ENCODE results near the gene SLC30A1.

The SLC30A1 gene

DNA sequence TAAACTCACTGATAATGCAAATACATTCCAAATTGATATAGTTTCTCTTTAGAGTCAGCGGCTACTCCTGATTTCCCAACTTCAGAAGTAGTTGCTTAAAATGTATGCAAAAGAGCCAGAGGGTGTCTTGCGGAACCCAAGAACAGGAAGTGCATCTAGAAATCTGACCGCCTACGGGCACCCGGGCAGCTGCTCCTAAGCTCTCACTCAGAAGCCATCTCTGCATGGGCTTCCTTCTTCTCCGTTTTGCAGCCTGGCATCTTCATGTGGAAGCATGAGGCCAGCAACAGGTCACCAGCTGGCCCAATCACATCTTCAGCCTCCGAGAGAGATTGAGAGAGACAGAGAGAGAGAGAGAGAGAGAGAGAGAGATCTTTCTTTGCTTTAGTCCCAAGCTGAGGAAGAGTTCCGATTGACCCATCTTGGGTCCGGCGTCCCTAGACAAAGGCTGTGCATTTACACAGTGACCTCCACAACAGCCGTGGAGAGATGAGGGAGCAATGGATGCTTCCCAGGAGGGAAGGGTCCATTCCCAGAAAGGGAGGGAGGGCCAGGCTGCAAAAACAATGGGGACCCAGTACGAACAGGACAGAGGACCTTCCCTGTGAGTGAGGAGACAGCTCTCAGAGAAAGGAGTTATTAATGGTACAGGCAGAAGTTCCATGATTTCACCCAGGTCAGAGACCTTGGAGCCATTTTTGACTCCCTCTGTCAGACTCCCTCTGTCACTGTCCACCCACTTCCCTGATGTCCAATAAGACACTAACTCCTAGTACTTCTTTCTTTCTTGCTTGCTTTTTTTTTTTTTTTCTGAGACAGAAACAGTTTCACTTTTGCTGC, 28.2 kb upstream of the SLC30A1 start:
- DNase-seq: no peak

- no peak for DNase-seq
Measured at GRCh38 chr1:211606332-211606913, 27.5 kb upstream of the SLC30A1 start.

DNA sequence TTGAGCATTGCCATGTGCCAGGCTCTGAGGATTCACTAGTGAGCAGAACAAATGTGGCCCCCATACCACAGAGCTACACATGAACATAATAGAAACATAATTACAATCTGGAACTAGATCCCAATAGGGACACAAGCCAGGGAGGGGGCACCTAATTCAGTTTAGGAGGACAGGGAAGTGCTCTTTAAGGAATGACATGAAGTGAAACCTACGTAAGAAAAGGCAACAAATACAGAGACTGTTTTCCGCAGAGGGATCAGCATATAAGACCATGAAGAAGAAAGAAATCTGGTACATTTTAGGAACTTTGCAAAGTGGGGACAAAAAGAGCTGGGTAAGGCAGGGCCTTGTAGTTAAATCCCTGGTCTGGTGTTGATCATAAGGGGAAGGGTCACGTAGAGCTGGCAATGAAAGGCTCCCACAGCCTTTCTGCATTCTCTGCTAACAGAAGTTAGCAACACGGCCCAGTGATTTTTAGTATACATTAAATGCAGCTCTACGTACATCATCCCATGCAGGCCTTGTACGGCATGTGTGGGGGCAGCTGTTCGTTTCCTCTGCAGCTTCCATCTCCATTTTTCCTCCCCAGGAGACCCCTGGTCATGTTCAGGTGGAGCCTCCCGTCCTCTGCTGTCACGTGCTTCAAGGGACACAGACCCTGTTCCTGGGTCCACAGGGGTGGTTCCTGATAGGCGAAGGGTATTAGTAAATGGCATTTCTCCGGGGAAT, 26.8 kb upstream of the SLC30A1 start:
- no peak for DNase-seq

- no peak for DNase-seq
Measured at GRCh38 chr1:211605034-211605433, 26.1 kb upstream of the SLC30A1 start.

DNA sequence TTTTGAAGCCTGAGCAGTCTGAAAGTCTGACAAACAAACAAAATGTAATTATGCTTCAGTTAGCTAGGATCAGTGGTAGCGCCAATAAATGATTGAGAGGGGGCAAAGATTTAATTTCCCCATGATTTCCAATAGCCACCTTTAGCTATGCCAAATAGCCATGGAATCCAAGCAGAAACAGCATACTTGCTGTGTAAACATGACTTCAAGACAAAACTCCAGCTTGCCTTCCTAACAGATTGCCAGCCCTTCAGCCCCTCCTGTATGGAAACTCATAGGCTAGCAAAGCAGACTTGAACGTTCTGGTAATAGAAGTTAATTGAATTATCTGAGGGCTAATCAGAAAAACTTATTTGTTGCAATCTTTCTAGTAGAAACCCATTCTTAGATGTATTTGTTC, 25.6 kb upstream of the SLC30A1 start:
- no peak for DNase-seq

- no peak for DNase-seq
Measured at GRCh38 chr1:211603713-211604112, 24.8 kb upstream of the SLC30A1 start.

- DNase-seq: no peak
Measured at GRCh38 chr1:211603191-211603701, 24.3 kb upstream of the SLC30A1 start.

DNA sequence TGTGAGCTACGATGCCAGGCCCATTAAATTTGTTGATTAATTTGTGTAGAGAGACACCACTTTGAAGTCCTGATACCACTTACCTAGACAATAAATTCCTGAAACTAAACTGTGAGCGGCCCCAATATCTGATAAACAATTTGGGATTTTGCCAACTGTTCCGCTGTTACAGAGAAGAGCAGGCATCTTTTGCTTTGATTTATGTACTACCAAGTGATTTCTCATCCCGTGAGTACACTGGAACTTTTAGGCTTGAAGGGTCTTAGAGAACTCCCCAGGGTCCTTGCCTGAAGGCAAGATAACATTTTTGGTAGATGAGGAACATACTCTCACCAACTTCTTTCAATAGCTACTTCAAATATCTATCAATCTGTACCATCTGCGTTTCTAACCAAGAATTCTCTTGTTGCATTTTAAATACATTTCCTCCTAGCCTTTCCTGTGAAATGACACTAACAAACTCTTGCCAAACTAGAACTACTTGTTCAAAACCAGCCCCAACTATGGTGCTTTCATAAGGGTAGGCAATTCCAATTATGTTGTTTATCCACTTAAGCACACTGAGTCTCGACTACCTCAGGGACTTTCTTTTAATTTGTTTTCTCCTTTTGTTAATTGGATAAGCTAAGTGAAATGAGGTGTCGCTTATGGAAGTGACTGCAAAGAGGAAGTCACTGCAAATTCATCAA, 23.2 kb upstream of the SLC30A1 start:
- DNase-seq: no peak

GRCh38 chr1:211601159-211601558, 22.2 kb upstream of the SLC30A1 start:
- no peak for DNase-seq

DNA sequence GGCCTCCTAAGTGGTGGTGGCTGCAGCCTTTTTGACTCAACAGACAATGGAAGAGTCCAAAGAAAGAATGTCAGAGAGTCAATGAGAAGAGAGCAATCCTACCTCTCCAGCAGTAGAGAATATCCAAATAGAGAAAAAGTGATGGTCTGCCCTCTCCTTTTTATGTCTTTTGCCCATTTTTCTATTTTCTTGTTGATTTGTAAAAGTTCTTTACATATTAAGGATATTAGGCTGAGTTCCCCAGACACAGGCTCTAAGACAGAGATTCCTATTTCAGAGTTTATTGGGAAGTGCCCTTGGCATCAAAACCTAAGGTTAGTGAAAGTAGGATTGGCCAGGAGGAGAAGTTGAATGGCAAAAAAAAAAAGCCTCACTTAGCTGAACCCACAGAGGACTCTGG, 20.3 kb upstream of the SLC30A1 start:
- DNase-seq: no peak

GRCh38 chr1:211598514-211598913, 19.6 kb upstream of the SLC30A1 start:
- no peak for DNase-seq

DNA sequence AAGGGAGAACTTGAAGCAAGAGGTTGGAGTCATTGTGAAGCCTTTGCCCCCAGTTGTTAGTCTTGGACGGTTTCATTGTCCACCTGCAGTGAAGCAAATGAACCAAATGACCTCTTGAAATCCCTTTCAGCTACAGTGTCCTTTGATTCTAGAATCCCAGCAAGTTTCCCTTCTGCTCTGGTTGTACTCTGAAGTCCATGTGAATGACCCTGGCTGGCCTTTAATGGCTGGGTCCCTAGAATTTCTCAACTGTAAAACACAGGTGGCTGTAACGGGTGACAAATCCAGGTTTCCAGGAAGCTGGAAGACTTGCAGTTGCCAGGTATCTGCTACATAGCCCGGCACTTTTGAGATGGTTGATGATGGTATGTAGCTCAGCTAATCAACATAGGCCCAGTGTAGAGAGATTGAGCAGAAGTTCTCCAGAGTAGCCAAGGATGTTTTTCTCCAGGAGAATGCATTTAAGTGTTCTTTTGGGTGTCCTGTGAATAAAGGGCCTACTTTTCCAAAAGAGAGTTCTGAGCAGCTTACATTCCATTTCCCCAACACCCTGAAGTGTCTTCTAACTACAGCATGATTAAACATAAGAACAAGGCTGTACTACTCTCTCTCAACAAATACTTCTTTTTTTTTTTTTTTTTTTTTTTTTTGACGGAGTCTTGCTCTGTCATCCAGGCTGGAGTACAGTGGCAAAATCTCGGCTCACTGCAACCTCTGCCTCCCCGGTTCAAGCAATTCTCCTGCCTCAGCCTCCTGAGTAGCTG, 17.6 kb upstream of the SLC30A1 start:
- DNase-seq: no peak

- no peak for DNase-seq
Measured at GRCh38 chr1:211595419-211595818, 16.5 kb upstream of the SLC30A1 start.

- peak; percentile 73 for DNase-seq
Measured at GRCh38 chr1:211591980-211592493, 13.1 kb upstream of the SLC30A1 start.

DNA sequence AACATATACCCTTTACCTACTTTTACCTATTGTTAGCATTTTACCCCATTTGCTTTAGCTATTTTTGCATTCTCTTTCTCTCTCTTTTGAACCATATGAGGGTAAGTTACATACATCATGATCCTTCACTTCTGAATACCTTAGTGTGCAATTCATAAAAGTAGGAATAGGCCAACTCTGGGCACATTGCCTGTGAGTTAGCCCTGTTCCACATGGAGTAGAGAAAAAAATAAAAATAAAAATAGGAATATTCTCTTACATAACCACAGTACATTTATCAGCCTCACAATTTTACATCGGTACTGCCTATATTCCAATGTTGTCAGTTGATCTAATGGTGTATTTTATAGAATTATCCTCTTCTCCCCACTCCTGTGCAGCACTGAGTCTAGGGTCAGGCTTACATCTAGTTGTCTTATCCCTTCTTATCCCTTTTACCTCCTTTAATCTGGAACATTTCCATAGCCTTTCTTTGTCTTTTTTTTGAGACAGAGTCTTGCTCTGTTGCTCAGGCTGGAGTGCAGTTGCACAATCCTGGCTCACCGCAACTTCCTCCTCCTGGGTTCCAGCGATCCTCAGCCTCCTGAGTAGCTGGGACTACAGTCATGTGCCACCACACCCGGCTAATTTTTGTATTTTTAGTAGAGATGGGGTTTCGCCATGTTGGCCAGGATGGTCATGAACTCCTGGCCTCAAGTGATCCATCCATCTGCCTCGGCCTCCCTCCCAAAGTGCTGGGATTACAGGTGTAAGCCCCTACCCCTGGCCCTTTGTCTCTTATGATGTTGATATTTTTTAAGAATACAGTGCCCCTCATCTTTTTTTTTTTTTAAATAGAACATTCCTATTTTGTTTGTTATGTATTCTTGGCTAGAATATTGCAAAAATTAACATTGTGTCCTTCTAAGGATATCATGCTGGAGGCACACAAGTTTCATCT, 11.1 kb upstream of the SLC30A1 start:
- no peak for DNase-seq

DNA sequence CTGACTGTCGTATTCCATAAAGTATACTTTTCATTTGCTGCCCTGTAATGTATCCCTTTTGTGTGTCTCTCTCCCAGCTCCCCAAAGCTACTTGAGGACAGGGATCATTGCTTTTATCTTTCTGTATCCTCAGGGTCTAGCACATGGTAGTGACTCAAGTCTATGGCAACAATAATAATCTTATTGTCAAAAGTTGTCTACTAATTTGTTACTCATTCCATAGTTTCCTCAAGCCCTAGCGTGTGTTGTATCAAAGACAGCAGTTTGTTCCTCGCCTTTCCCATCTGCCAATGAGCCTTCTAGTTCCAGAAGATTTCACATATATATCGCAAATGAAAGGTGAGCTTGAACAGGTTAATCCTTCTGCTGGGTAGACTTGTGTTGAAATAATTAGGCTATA, 9.8 kb upstream of the SLC30A1 start:
- DNase-seq: no peak

GRCh38 chr1:211587123-211587522, 8.2 kb upstream of the SLC30A1 start:
- no peak for DNase-seq

- DNase-seq: no peak
Measured at GRCh38 chr1:211586538-211586937, 7.6 kb upstream of the SLC30A1 start.

GRCh38 chr1:211583011-211583992, 4.3 kb upstream of the SLC30A1 start:
- DNase-seq: no peak

GRCh38 chr1:211581526-211581925, 2.6 kb upstream of the SLC30A1 start:
- DNase-seq: no peak

All from NCI-H2227 treated with DMSO at 0.1 percent for 48 hours (cell line).